Endothelial cell of umbilical vein (primary cell): ENCODE data around the gene MTA2.

Experiments
- EZH2 ChIP-seq: IDR thresholded peaks from 2 replicates; pipeline ENCODE4 v1.6.1; 2012; ENCODE audit warnings: borderline replicate concordance, low read depth, mild to moderate bottlenecking, moderate library complexity, low read length, inconsistent platforms; ENCODE audit not compliant: severe bottlenecking
- MYC ChIP-seq: IDR thresholded peaks from one replicate; pipeline ENCODE4 v1.6.1; 2011; ENCODE audit warnings: mild to moderate bottlenecking, low read depth, low read length
- POLR2A ChIP-seq: IDR thresholded peaks from 2 replicates; pipeline ENCODE4 v1.6.1; 2012; ENCODE audit warnings: low read depth, mild to moderate bottlenecking, control low read depth, low read length
- TF ChIP-seq, protein P1 (sequence below), 2 donors: IDR thresholded peaks; 1 replicate in 1 of 2; 2 replicates in 1 of 2; pipeline ENCODE4 v1.5.1; 2011; ENCODE audit warnings: low read length in 2 of 2, mild to moderate bottlenecking in 2 of 2, moderate library complexity in 2 of 2, control low read depth in 1 of 2, inconsistent platforms in 1 of 2, low read depth in 1 of 2; ENCODE audit not compliant: insufficient read depth in 1 of 2; ENCODE audit errors: extremely low read depth in 1 of 2

DNA sequence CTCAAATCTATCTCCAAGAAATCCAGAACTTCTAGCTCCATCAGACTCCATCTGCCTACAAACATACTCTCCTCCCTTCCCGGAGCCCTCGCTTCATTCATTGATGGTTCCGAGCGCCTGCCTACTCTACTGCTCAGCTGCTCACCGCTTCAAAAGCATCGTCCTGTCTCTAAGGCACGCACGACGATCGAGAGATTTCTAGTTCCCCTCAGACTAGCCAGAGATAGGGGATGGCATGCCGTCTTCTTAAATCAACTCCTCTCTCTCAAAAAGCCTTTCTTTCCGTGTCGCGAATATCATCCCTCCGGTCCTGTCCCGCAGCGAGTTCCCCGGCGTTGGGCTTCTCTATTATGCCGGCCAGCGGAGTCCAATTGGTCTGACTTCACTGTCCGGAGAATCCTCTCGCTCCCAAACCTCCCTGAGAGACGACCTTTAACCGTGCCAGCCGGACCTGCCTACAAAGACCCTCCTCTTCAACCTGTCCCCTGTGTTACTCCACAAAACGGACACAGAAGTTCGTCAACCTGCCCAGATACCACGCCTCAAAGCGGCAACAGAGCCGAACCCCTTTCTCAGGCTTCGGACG, 28.6 kb downstream of the MTA2 start:
- TF ChIP-seq MYC (no peak), EZH2 (no peak), POLR2A (no peak)
- TF ChIP-seq, protein P1, sequence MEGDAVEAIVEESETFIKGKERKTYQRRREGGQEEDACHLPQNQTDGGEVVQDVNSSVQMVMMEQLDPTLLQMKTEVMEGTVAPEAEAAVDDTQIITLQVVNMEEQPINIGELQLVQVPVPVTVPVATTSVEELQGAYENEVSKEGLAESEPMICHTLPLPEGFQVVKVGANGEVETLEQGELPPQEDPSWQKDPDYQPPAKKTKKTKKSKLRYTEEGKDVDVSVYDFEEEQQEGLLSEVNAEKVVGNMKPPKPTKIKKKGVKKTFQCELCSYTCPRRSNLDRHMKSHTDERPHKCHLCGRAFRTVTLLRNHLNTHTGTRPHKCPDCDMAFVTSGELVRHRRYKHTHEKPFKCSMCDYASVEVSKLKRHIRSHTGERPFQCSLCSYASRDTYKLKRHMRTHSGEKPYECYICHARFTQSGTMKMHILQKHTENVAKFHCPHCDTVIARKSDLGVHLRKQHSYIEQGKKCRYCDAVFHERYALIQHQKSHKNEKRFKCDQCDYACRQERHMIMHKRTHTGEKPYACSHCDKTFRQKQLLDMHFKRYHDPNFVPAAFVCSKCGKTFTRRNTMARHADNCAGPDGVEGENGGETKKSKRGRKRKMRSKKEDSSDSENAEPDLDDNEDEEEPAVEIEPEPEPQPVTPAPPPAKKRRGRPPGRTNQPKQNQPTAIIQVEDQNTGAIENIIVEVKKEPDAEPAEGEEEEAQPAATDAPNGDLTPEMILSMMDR (IDR thresholded peaks at IDR 0.05; ENCODE audit: extremely low read depth in 1 of 2, insufficient read depth in 1 of 2, low read depth in 1 of 2, low read length in 2 of 2): no peak
